SKM-1 treated with dmso at 0.1 percent for 144 hours (cell line): ENCODE data around the gene WDR74.
"Not testable (repeated sequence)": the region's sequence is repeated elsewhere in the genome, so short reads cannot be mapped to it uniquely, and the experiment has no call there.

Source experiments
- DNase-seq: peaks from one replicate; lab custom pipeline; 2025; ENCODE audit not compliant: unreplicated experiment; lab: John Stamatoyannopoulos, UW

The WDR74 gene

DNA sequence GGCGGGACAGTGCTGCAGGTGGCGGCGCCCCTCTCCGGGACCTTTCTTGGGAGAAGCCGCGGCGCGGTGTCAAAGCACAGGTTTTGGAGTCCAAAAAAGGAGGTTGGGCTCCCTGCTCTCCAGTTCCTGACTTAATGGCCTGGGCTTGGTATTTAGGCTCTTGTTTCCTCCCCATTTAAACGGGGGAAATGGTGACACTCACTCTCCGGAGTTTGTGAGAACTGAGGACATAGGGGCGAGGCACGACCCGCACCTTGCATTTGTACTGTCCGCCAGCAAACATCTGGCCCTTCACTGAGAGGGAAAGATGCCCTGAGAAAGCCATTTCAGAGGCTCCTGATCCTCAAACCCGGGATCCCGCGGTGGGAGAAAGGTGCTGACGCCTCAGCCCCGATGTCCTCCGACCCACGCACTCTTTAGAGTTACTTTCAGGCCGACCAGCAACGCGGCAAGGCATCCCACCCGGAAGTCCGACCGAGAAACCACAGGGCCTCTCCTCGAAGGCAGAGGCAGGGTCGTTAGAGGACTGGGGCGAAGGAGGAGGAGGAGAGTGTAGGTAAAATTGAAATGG, 2.9 kb upstream of the WDR74 start:
- DNase-seq, result no peak

DNA sequence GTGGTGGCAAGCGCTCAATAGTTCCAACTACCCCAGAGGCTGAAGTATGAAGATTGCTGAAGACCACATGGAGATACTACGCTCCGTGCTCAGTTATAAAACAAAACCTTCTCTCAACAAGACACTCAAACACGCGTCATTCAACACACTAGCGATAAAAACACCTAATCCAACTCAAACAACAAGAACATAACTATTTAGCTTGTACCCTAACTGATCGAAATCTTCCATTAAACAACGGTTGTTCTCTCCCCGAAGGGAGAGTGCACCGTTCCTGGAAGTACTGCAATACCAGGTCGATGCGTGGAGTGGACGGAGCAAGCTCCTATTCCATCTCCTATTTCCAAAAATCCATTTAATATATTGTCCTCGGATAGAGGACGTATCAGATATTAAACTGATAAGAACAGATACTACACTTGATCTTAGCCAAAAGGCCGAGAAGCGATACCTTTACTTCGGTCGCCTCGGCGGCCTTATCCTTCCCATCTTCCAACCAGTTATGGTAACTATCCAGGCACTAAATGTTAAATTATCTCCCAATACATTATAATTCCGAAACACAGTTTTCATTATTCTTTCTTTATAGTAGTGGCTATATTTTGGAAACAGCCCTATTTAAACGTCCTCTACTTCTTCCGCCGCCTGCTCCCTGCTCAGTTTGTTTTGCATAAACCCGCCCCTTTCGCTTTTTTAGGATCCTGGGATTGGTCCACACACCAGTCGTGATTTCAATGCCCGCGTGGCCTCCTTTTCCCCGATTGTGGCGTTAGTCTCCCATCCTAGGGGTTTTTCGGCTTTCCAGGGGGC, 2.2 kb upstream of the WDR74 start:
- DNase-seq, result peak; percentile 99

DNA sequence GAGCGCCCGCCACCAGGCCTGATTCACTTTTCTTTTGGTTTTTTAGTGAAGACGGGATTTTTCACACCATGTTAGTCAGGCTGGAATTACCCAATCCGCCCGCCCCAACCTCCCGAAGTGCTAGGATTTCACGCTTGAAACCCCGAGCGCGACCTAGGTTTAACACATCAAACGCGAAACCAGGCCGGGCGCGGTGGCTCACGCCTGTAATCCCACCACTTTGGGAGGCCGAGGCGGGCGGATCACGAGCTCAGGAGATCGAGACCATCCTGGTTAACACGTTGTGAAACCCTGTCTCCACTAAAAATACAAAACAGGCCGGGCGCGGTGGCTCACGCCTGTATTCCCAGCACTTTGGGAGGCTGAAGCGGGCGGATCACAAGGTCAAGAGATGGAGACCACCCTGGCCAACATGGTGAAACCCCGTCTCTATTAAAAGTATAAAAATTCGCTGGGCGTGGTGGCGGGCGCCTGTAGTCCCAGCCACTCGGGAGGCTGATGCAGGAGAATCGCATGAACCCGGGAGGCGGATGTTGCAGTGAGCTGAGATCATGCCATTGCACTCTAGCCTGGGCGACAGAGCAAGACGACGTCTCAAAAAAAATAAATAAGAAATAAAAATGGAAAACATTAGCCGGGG, 1.5 kb upstream of the WDR74 start:
- peak; percentile 70 for DNase-seq

DNA sequence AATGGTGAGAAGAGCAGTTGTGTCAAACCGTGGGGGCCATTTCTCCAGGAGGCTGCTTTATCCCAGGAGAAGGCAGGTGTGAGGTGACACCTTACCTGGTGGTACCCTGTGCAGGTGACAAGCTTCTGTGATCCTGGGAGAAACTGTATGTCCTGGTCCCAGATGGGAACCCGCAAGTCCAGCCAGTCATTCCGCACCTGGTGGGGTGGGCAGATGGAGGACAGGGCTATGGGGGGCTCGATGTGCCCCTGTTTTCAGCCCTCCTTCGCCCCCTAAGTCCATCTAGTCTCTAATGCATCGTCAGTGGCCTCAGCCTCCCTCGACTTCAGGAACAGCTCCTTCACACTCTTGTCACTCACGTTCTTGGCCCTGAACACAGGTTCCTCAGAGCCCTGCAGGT, 4.1 kb downstream of the WDR74 start:
- no peak for DNase-seq

DNA sequence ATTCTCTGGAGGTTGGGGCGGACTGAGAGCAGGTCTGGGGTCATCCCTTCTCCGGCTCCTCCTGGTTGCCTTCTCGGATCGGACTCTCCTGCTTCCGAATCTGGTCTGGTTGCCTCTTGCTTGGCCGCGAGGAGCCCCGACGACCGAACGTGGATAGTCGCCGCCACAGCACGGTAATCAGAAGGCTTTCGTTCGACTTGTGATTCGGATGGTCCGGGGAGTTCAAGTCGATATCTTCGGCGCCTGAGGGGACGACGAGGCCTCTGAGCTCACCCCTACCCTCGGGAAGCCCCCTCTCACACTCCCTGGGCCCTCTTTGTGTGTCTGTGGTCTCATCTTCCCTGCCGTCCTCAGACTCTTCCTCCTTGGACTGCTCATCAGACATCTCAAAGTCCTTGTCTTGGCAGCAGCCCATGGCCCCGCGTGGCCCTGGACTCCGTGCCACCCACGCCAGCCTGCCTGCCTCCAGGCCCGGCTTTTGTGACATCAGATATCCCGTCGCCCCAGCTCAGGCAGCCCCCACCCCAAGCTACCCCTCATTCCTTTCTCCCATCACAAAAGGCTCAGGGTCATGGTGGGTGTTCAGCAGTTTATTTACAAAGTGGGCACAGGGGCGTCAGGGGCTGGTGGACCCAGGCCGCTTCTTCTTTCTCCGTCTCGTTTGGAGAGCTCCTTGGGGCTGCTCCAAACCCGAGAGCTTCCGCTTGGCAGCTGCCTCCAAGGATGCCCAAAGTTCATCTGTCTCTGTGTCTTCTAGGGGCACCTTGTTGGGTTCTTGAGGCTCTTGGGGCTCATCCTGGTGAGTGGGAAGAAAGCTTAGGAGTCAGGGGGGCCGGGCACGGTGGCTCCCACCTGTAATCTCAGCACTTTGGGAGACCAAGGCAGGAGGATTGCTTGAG, 6.8 kb downstream of the WDR74 start, which contains the start of gene TEX54:
TEX54 (minus strand) TSS at position 506 of the 899 bp plus-strand sequence.
- DNase-seq, result no peak

DNA sequence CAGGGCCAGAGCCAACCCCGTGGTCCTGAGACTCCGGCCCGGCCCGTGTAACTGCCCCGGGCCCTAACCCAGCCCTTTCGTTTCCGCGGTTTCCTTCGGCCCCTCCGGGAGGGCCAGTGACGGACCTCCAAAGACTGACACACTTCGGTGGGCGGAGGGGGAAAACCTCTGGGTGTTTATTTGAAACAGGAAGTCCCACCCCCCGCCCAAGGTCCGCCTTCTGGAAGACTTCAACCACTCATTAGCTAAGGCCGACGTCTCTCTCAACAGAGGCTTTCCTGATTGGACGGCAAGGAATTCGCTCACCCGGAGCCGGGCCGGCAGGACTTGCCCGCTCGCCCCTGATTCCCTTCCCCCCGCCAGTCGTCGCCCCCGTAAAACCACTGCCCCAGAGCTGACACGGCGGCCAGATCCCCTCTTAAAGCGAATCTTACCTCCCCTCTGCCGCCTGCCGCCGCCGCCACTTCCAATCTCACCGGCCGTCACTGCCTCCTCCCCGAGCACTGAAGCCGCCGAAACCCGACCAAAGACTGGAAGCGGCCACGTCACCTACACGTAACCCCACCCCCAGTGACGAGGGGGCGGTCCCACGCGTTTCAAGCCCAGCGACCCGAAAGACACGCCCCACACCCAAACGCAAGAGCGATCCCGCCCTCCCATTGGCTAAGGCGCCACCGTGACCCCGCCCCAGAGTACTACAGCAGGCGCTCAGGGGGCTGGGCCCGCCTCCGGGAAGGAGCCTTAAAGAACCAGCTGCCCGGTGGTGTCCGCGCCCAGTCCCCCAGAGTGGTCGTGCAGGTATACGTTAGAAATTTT, 7.7 kb downstream of the WDR74 start, which contains the start of gene STX5:
STX5 (minus strand) TSS at position 532 of the 816 bp plus-strand sequence. CDS start 808 bp downstream, outside the sequence.
- peak; percentile 93 for DNase-seq

DNA sequence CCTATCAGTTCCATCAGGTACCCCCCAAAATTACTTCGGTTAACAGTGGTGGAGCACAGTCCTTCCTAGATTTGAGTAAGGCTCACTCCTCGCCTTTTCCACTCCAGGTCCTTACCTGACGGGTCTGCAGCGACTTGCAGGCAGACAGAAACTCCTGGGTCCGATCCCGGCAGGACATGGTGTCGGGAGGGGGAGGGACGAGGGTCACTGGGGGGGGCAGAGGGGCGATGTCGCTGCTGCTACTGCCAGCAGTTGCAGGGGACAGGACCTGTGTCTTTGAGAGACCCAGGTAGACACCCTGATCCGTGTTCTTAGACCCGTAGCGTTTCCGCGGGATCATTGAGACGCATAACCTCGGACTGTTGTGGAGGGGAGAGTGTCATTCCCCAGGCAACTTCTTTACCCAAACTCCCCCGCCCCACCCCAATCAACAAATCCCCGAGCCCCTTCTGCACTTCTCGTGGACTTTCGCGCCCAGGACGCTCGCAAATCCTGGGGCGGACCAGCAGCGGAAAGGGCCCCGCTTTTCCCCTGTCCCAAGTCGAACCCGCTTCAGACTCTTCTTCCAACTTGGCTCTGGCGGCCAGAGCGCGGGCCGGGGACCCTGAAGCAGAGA, 8.4 kb downstream of the WDR74 start:
- DNase-seq, result no peak

DNA sequence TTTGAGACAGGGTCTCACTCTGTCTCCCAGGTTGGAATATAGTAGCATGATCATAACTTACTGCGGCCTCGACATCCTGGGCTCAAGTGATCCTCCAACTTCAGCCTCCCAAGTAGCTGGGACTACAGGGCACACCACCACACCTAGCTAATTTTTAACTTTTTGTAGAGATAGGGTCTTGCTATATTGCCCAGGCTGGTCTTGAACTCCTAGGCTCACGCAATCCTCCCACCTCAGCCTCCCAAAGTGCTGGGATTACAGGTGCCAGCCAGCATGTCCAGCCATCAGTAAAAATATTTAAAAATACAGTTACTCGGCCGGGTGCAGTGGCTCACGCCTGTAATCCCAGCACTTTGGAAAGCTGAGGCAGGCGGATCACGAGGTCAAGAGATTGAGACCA, 11.3 kb downstream of the WDR74 start:
- not testable (repeated sequence) for DNase-seq

DNA sequence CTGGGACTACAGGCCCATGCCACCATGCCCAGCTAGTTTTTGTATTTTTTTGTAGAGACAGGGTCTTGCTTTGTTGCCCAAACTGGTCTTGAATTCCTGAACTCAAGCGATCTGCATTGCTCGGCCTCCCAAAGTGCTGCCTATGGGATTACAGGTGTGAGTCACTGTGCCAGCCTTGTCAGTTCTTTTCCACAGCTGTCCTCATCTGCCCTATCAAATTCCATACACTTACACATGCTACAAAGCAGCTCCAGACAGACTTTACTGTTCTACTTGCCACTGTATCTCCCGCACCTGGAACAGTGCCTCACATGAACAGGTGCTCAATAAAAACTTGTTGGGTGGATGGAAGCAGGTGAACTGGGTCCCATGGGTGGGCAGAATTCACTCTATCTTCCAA, 15.7 kb downstream of the WDR74 start:
- no peak for DNase-seq

DNA sequence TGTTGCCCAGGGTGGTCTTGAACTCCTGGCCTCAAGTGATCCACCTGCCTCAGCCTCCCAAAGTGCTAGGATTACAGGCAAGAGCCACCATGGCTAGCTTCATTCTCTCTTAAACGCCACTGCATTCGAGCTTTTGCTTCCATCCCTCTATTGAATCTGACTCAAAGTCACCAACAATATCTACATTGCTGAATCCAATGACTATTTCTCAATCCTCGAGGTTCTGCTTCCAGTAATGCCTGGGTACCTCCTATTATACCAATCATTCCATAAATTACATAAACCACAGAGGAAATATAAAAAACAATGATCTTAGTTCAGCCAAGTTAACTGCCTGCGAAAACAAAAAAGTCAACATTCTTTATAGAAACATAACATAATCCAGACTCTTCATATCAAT, 22.3 kb downstream of the WDR74 start:
- DNase-seq, result no peak

DNA sequence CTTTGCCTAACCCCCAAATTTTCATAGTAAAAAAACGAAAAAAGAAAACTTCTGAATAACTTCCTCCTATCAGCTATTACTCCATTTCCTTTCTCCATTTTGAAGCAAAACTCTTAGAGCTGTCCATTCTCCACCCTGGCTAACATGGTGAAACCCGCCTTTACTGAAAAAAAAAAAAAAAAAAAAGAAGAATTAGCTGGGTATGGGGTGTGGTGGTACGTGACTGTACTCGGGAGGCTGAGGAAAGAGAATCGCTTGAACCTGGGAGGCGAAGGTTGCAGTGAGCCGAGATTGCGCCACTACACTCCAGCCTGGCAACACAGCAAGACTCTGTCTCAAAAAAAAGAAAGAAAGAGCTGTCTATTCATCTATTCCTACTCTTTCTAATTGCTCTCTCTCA, 22.8 kb downstream of the WDR74 start:
- peak; percentile 79 for DNase-seq

DNA sequence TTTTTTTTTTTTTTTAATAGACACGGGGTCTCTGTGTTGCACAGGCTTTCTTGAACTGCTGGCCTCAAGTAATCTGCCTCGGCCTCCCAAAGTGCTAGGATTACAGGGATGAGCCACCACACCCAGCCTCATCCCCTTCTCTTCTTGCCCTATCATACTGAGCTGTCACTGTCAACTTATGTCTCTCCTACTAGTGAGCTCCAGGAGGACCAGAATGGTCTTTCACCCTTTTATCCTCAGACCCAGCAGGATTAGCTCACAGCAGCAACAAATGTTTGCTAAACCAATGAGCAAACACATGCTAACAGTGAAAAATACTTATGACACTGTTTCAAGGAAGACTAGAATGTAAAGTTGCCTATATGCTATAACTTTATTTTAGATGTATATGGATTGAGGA, 27.7 kb downstream of the WDR74 start:
- no peak for DNase-seq

DNA sequence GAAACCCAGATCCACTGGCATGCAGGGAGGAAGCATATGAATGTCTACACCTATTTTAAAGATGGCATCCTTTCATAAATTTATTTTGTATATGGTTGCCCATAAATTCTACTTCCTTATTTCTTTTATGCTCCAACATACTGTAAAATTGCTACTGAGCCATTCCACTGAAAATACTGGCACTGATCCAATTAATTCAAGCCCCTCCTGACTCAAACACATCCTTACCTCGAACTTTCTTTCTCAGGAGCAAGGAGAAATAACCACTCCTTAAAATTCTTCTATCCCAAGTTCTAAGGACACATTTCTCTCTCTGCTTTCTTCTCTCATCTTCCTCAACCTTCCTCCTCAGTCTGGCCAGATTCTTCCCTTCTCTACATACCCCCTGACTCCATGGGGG, 28.6 kb downstream of the WDR74 start:
- no peak for DNase-seq

DNA sequence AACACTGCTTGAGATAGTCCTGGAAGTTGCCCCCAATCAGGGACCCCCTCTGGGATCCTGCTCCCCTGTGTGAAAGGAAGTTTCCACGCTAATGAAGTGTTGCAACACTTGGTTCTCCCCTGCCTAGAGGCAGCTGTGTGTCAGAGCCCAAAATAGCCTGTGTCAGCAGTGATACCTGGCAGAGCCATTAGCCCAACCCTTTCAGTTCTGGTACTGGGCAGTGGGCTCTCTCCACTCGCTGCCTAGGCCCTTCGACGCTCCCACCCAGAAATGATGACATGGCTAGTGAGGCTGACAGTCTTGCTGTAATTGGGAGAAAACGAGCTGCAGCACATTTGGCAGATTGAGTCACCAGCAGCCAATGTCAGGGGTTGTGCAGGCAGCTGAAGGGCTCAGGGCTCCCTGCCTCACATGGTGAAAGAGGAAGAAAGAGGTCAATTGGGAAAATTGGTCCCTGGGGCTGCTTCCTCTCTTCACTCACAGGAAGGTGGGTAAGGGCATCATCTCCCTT, 32.7 kb downstream of the WDR74 start:
- peak; percentile 85 for DNase-seq

DNA sequence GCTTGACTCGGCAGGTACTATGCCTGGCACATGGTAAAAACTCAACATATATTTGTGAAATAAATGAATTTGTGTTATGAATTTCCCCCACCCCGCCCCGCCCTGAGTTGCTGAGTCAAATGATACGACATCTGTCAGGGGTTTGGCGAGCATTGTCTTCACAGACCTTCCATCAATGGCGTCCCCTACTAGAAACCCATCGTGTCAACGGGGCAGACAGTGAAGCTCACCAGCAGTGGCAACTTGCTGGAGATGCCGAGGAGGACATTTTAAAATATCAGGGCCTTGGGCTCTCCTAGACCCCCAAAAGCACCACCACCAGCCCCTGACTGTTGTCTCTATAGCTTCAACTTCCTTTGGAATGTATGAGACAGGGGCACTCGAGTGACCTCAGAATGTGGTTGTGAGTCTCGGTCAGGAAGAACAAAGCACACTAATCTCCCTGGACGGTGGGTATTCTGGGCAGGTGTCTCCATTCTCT, 33.4 kb downstream of the WDR74 start:
- no peak for DNase-seq

DNA sequence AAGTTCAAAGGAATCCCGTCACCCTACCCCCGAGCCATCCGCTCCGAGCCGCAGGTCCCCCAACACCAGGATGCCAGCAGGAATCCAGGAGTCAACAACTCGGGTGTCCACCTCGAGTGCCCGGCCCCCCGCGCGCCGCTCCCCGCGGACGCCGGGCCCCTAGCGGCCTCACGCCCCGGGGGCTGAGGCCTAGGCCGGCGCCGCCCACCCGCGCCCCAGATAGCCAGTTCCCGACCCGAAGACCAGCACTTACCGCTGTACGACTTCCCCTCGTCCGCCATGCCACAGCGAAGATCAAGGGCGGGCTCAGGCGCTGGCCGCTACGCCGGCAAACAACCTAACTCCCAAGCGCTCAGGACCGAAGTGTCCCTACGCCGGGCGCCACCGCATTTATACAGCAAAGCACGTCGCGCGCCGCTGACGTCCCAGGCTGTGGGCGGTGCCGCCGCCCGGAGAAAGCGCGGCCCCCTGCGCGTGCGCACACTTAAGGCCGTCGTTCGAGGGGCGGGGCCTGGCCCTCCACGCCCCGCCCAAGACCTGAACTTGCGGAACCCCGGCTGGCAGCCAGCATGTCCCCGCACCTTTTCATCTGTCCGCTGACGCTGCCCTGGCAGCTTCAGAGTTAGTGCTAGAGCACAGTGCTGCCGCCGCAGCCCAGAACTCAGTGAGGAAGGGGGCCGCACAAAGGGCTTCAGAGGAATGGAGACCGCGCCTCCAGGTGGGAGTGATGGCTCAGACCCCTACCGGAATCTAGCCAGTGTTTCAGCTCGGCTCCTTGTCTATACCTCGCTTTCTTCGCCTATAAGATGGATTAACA, 34.1 kb downstream of the WDR74 start, which contains the start of gene NXF1:
NXF1 (minus strand) TSS at position 365 of the 817 bp plus-strand sequence; CDS start at position 281, 84 bp downstream.
- peak; percentile 92 for DNase-seq

DNA sequence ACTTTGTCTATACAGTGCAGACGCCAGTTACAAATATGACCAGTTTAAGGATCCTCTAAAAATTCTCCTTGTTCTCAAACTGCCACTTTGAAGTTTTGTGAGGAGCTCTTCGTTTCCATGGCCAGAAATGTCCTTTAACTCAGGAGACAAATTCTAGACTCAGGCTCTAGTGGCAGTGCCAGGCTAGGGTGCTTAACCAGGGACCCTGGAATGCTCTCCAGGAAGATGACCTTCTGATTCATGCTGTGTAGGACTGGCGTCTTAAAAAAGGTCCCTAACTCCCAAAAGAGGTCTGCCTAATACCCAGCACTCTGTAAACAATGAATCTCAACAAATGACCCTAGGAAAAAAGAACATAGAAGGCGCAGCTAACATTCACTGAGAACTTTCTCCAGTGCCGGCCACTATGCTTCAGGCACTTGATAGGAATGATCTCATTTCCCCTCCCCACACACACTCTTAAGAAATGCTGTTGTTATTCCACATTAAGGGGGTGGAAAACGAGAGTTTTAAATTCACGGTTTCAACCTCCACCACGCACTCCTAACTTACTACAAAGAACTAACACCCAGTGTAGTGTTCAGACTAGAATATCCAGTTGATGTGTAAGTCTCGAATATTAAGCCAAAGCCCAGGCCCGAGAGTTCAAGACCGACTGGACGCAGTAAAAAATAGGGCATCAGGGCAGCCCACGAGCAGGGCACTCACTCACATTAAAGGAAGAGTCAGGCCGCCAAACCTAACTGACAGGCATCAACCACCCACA, 34.9 kb downstream of the WDR74 start:
- DNase-seq, result no peak

DNA sequence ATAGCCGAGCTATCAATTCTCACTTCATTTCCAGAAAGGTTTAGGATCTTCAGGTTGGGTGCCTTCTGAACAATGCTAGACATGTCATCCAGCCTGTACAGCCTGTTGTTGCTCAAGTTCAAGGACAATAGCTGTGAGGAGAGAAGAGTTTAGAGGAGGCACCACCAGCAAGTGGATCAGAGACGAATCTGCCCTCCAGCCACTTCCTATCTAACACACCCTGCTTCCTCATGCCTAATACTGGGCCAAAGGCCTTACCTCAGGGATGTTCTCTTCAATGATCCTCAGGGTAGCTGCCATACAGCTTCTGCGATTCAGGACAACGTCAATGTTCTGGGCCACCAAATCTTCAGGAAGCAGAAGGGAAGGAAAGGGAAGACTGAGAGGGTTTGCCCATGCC, 38.3 kb downstream of the WDR74 start:
- DNase-seq, result no peak
